ENCODE data around the gene TNFRSF19. TPM values are rescaled to one million over a fixed set of nuclear protein-coding genes. Genes with fewer than 3 reads are reported as not detected.

Gene TNFRSF19
- total RNA-seq, 1 donor from 2014 or later = 0.15 TPM

DNA sequence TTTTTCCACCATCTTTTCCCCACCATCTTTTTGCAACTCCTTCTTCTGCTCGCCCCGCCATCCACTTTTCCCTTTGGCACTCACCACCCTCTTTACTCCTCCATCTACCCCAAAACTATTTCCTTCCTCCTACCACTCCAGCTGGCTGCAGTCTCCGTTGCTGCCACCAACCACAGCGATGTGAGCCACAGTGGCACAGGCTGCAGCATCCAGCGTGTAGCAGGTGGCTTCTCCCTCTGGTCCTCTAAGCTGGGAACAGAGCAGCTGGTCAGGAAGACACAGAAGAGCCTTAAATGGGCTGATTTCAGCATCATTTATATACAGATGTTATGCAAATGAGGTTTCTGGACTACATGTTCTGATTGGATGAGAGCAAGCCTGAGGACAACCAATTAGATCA, 144.5 kb downstream of the TNFRSF19 start:
- intact Hi-C loops (cut with micrococcal nuclease) = no loop called here

DNA sequence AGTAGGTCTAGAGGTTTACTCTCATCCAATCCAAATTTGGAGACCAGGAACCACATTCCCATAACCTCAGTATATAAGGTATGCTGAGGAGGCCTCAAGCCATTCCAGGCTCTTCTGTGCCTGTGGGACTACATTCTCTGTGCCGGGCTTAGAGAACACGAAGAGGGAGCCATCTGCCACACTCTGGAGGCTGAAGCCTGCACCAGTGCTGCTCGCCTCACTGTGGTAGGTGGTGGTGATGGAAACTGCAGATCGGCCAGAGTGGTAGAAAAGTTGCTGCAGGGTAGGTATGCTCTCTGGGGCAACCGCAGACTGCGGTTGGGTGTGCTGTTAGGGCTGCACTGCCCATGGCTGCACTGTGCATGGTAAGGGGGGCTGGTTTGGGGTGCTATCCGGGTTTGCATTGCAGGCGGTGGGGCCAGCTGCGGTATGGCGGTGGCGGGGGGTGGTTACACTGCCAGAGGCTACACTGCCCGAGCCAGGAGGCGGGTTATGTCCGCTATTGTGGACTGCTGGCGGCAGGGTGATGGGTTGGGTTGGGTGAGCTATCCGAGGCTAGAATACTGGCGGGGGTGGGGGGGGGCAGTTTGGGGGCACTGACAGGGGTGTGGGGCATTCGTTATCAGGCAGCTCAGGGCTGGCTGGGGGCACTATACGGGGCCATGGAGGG, 145.0 kb downstream of the TNFRSF19 start:
- intact Hi-C loops (cut with micrococcal nuclease) = no loop called here

DNA sequence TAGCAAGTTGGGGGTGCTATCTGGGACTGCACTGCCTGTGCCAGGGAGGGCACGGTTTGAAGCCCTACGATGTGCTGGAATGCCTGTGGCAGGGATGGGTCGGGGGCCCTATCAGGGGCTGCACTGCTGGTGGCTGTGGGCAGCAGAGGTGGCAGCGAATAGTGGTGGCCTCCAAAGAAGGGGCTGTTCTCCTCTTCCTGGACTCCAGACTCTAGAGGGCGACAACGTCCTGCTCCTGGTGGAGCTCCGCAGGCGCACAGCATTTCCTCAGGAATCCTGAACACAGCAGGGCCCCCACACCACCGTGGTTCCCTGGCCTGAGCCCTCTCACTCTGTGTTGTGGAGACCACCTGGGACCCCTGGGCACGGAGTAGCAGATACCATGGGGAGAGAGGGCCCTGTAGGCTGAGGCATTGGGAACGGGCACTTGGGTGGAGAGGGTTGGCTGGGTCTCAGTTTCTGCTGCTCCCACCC, 145.6 kb downstream of the TNFRSF19 start:
- intact Hi-C loops (cut with micrococcal nuclease) = no loop called here

DNA sequence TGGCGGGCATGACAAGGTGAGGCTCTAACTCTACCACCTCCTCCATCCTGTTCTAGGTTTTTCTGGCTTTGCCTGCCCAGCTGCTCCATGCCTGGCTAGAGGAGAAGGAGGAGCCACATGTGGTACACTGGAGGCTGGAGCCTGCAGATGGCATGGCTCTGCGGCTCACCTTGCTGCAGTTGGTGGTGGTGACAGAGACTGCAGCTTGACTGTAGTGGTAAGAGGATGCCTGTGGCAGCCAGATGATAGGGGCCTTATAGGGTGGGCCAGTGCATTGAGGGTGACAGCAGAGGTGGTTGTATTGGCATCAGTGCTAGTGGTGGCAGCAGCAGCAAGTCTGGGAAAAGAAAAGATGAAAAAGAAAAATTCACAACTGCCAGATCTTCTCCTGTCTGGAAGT, 146.2 kb downstream of the TNFRSF19 start:
- intact Hi-C loops (cut with micrococcal nuclease) = no loop called here

DNA sequence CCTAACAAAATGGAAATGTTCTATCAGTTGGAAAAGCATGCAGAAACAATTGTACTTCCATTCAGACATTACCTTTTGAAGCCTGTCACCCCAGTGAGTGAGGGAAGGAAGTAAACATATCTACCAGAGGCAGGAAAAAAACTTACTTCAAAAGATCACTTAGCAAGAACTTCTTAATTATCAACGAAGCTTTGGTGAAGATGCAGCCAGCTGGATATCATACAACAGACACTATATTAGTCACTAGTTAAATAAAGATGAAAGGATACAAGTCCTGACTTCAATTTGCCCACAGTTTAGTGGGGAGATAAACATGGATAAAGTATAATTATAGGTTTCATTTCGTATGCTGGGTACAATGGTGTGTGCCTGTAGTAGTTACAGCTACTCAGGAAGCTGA, 148.8 kb downstream of the TNFRSF19 start:
- intact Hi-C loops (cut with micrococcal nuclease) = loop anchor here (2.0 kb wide), 1 partner anchor 152 kb away; no protein-coding TSS in a partner anchor

DNA sequence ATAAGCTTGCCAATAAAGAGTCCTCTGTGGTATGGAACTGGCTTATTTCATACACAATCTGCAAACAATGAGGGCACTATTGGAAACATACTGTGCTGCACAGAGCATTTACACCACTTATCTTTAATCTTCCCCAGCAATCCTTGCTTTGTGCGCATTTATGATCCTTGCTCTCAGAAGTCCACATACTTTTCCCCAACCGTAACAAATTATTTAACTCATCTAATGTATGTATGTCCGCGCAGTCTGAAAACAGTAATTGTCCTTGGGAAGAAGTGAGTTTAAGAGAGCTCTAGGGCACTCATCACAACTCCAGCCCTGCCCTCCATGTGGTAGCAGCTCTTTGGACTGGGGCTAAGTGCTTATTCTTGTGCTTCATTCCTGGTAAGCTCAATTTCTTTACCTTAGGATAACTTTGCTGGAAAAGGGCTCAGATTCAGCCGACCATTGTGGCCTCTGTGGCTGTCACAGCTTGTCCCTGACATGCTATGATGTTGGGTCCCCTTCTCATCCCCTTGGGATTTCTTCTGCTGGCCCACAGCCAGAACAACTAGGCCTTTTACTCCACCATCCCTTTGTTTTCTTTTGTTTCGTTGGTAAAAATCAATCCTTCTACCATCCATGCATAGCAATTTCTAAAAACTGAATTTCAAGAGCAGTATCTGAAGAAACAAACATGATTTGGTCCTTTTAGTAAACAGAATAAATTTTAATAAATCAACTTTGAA, 152.7 kb downstream of the TNFRSF19 start:
- intact Hi-C loops (cut with micrococcal nuclease) = no loop called here

DNA sequence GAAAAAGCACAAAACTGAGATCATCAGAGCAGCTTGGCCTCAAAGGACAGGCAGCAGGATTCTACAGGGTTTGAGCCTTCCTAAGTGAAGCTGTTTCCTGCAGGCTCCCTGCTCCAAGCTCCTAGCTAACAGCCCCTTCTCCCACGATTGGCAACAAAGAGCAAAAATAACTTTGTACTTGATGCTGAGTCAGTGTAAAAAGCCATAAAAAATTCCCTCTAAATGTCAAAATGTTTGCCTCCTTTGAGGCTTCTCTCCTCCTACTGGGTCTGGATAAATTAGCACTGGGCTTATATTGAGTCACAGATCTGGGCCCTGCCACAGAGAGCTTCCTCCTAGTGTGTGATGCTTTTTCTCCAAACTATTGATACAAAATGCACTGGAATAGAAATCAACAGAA, 153.3 kb downstream of the TNFRSF19 start:
- intact Hi-C loops (cut with micrococcal nuclease) = no loop called here

DNA sequence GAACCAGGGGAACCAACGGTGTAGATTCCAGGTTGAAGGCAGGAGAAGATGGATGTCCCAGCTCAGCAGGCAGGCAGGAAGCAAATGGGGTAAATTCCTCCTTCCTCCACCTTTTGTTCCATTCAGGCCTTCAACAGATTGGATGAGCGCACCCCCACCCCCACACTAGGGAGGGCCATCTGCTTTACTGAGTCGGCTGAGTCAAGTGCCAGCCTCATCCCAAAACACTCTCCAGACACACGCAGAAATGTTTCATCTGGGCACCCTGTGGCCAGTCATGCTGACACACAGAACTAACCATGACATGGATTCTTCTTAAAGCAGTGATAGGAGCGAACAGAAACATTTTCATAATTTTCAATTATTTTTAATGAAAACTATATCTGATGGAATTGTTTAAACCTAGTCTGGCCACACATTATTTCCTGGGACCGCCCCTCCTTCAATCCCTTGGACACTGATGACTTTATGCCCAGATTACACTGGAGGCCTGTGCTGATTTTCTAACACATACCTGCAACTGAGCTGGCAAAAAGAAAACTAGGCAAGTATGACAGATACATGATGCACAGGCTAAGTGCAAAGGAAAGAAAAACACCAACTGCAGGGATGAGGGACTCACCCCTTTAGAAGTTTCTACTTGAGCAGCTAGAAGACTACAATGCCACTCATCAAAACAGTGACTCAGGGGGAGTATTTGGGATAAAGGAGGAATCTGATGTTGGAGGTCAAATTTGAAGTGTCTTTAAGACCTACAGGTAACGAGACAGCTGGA, 154.2 kb downstream of the TNFRSF19 start:
- intact Hi-C loops (cut with micrococcal nuclease) = no loop called here

Other genes starting within 250 kb of the TNFRSF19 start
- 19.8 and 21.7 TPM in 2 replicates for gene SACS, start 136.7 kb upstream of the TNFRSF19 start, total RNA-seq

All from T-helper 1 cell treated with Interleukin-12 subunit alpha and Interleukin-12 subunit beta and Interleukin-4 antibody, amounts not matched to agents 30 ng/mL and 1 ng/mL, for 36 hours (primary cell).